GM08714 (cell line): ENCODE data around the gene FOXJ1.

ENCODE experiments used
- H3K4me3 ChIP-seq: fragments of 200-500 bp; sonication (Bioruptor generic); 2 replicates; pipeline ENCODE4 v1.5.1; 2014; ENCODE audit warnings: mild to moderate bottlenecking, low read length, inconsistent platforms
- ZNF274 ChIP-seq: IDR thresholded peaks from 2 replicates; pipeline ENCODE4 v1.6.1; 2012; ENCODE audit warnings: mild to moderate bottlenecking, low read depth, low read length

The FOXJ1 gene

DNA sequence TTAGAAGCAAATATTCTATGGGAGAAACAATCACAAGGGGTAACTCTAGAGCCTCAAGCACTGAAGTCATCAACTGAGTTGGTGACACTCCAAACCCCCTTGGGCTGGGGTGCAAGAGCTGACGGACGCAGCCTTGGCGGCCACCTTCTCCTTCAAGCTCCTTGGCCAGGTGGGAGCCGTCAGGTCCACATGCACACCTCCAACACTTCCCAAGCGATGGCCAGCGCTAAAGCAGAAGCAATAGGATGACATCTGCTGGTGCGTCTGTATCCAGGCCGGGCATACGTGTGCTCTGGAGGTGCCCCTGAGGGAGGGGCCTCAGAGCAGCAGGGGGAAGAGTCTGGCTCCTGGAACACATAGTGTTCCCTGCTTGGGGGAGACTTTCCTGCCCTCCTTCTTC lies 12.2 kb upstream of the FOXJ1 start:
- TF ChIP-seq ZNF274, result no peak
- no peak overlapping the region for H3K4me3 ChIP-seq

DNA sequence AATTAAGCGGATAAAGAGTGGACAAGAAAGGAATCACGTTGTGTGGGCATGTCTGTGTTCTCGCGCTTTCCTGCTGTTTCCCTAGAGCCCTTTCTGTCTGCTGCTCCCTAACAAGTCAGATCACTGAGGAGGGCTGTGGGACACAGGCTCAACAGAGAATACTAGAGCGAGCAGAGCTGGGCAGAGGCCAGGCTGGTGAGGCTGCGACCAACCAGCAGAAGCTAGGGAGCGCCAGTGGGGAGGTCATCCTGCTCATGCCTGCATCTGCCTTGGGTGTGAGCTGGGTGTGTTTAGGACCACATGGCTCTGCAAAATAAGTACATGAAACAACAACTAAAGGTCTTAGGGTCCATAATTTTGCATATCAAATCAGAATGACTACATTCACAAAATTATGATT lies 11.5 kb upstream of the FOXJ1 start:
- no peak for TF ChIP-seq ZNF274
- no peak overlapping the region for H3K4me3 ChIP-seq

DNA sequence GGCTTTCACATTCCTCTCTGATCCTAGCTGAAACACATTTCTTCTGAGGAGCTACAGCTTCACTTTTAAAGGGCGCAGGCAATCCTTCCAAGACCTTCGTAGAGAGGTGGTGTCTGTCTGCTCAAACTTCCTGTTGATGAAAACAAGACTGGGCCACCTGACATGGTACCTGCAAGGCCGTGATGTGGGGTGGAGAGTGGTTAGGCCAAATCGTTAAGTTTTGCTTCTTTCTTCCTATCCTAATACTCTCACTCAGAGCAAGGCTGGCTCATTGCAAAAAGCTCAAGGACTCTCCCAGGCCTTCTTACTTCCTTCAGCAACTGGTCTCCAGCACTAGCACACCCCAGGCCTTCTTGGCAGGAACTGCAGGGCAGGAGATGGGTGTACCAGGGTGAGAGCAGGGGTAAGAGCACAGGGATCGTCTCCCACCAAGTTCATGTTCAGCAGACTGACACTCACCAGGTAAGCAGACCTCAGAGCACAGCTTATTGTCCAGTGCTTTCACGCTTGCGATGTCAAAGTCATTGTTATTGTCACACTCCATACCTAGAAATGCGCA lies 10.9 kb upstream of the FOXJ1 start:
- TF ChIP-seq ZNF274, result no peak
- H3K4me3 ChIP-seq, result no peak overlapping the region

DNA sequence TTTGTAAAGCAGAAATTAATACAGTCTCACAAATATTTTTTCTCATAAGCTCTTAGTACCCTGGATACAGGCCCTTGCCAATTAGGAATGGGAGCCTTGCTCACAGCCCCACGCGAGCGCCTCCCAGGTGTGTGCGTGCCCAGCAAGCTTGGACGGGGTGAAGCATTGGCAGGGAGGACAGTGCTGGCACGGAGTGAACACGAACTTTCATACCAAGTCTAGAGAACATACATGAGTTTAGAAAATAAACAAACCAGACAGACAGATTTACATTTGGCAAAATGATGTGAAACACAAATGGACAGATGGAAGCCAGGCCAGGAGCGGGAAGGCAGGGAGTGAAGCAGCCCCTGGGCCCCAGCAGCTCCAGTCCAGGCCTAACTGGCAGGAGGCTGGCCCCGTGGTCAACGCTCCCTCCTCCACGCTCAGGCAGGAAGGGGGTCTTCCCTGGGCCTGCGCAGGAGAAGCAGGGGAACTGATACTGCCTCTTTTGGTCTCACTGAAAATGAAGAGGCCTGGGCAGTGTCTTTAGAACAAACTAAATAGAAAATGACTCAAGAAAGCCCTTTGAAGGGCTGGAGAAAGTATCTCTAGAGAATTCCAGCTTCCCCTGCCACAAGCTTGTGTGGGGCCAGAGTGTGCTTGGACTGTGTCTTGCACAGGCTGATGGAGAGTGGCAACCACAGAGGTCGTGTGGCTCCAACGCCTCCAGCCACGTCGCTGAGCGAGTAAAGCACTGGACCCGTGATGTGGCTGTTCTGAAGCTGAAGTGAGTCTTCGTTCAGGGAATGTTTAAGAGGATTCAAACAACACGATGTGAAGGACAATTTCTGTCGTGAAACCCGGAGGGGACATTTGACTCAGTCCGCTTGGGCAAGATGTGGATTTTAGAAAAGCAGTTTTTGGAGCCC lies 9.9 kb upstream of the FOXJ1 start:
- no peak overlapping the region for H3K4me3 ChIP-seq
- no peak for TF ChIP-seq ZNF274

DNA sequence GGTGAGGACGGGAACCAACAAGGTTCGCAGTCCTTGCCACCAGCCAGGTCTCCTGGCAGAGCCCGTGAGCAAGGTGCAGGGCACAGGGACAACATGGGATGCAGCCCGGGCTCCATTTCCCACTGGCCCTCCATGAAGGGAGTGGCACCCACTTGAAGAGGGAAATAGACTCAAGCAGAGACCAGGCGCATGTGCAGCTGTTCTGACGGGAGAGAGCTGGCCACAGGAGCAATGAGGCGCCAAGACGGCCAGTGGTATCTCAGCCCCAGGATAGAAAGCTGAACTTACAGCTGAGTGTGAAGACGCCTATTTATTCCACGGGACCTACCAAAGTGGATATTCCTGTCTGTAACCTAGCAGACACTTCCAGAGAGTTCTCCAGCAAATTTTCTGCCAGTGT lies 8.2 kb upstream of the FOXJ1 start:
- TF ChIP-seq ZNF274, result no peak
- no peak overlapping the region for H3K4me3 ChIP-seq

DNA sequence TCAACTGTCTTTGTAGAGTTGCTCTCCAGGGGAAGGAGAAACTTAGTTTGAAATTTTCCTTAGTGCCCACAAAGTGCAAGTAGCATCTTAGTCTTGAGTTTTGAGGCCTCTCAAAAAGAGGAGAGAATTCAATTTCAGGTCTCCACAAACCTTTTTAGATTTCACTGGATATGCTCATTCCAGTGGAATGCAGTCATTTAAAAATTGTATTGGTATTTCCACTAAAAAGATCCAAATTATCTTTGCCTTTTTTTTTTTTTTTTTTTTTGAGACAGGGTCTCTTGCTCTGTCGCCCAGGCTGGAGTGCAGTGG lies 6.9 kb upstream of the FOXJ1 start:
- no peak for TF ChIP-seq ZNF274
- no peak overlapping the region for H3K4me3 ChIP-seq

DNA sequence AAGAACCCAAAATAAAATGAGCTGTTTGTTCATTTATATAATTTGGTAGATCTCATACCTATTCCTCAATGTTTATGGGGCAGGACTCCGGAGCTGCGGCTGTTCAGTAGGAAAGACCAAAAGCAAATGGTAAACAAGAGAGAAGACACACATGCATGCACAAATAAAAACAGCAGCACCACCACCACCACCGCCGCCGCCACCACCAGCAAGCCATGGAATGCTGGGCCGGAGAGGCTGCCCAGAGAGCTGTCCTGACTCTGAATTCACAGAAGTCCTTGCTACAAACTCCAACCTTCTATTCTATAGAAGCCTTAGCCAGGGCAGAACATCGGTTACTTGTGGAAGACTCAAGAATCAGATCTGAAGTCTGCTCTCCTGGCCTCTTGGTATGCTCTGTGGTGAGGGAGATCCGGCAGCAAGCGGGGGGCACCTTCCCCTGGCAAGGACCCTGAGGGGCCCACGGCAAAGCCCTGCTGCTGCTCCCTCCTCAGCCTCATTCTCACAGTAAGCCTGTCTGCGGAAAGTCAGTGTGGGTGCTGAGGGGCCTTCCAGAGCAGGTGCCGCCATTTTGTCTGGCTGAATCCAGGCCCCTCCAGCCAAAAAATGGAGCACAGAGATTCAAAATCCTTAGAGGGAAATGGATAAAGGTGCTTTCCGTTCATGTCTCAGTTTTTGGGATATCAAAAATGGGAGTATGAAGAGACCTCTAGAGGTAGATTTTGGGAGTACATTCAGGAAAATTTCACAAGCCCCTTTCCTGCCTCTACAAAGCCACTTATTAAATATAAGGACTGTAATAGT lies 6.4 kb upstream of the FOXJ1 start:
- TF ChIP-seq ZNF274, result no peak

DNA sequence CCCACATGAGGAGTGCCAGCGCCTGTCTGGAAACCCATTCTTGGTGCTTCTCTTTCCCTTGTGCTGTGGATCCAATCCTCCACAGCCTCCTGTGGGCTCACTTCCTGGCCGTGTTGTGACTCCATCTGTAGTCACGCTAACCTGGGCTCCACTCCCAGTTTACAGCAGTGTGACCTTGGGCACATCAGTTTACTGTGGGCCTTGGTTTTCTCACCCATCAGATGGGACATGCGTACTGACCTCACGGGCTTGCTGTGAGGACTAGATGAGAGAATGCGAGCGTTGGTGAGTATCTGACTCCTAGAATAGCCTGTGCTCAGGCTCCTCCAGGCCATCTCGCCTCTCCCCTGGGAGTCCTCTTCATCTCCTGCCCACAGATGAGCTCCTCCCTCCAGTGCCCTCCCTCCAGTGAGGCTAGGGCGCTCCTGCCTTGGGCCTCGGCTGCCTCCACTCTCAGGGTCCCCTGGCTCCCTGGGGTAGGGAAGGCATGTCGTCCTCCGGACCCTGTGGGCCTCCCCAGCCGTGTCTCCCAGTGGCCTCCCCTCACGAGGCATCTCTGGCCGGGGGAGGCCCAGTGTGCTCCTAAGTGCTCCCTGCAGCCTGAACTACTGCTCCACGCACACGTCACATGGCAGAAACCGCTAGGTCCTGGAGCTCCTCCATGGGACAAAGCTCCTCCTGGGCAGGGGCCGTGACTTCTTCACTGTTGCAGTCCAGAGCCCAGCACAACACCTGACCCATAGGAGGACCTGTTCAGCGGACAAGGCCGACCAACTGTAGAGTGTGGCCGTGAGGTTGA lies 5.2 kb upstream of the FOXJ1 start:
- no peak for TF ChIP-seq ZNF274
- H3K4me3 ChIP-seq, result no peak overlapping the region; the same call in 1 of the 2 replicates

More for the DNA sequence above, 6.4 kb upstream of the FOXJ1 start:
- no peak overlapping the region for H3K4me3 ChIP-seq

DNA sequence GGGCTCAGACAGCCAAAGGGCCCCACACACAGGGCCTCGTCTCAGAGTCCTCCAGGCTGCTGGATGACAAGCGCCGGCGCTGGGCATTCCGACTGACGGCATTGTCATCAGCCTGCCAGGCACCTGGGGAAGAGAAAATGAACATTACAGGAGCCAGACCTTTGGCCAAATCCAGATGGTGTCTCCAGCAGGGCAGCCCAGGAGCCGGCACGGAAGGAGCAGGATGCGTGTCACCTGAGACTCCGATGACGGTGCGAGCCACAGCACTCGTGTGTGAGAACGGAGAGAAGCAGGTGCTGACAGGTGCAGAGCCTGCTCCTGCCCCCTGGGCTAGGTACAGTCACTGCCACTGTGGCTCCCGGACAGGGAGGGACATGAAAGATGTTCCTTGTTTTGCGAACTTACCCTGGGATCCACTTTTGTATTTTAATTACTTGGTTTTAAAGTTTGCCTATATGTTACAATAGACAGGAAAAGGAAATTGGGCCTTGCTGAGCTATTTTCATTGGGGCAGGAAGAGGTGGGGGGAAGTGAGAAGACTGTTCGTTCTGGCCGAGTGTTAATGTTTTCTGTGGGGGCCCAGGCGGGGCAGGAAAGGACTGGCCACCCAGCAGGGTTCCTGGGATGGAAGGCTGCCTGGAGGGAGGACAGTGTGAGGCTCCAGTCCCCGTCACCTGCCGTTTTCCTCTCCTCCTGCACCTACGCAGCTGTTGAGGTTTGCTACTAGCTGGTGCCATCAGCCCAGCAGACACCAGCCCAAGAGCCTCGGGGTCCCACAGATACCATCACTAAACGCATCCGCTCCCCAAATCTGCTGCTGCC lies 4.4 kb upstream of the FOXJ1 start:
- H3K4me3 ChIP-seq, result no peak overlapping the region; the same call in 1 of the 2 replicates
- no peak for TF ChIP-seq ZNF274

DNA sequence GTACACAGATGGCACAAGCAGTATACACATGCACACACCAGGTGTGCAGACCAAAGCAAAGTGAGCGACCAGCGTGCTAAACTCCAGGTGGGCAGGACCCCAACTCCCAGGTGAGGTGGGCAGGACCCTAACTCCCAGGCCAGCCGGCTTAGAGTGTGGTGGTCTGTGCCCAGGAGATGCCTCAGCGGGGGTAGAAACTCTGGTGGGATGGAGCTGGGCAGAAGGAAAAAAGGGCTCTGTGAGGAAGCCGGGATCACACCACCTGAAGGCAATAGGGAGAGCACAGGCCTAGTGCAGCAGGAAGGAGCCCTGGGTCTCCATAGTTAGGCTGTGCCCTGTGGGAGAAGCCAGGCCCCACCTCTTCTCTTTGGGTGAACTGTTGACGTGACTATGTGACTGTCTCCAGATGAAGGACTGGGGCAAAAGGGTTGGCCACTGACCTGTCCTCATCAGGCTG lies 1.6 kb upstream of the FOXJ1 start:
- H3K4me3 ChIP-seq, result no peak overlapping the region
- TF ChIP-seq ZNF274, result no peak

DNA sequence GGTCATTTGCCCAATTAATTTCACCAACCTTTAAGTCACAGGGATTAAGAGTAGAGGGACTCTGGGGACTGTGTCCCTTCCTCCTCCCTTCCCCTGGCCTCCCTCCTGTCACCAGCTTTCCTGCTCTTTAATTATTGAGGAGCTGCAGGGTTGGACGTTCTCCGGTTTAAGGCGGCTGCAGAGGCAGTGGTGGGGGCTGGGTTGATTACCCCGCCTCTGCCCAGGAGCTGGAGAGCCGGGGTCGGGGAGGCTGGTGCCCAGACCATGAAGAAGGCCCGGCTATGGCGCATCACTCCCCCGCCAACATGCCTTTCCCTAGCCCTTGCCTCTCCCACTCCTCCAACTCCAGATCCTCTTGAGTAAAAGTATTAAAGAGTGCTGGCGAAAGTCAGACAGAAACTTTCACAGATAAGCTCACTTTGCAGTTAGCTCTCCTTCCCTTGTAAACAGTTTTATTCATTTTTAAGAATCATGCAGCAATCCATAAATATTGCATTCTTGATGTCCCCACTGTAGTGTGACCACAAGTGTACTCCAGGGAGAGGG lies 1.1 kb upstream of the FOXJ1 start:
- no peak overlapping the region for H3K4me3 ChIP-seq
- no peak for TF ChIP-seq ZNF274

DNA sequence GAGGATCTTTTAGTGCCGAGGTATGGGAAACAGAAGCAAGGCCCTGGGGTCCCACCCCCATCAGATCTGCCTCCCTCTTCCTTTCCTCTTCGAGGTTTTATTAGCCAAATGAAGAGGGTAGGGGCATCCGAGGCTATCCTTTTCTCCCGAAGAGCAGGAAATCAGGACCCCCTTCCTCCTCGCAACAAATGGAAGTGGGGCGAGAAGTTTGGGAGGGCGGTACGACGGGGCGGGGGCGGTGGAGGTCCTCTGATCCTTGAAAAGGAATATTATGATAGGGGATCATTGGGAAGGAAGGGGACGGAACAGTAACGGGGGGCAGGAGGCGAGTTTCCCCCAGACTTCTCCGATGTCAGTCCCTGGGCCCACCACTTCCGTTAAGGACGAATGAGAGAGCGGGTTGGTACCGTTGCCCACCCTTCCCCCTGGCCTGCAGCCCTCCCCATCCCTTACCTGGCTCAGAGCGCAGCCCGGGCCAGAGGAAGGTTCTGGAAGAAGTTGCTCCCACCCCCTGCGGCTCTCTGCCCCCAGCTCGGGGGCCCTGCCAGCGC lies 309 bp downstream of the FOXJ1 start:
- H3K4me3 ChIP-seq, result no peak overlapping the region; the same call in 1 of the 2 replicates
- no peak for TF ChIP-seq ZNF274

DNA sequence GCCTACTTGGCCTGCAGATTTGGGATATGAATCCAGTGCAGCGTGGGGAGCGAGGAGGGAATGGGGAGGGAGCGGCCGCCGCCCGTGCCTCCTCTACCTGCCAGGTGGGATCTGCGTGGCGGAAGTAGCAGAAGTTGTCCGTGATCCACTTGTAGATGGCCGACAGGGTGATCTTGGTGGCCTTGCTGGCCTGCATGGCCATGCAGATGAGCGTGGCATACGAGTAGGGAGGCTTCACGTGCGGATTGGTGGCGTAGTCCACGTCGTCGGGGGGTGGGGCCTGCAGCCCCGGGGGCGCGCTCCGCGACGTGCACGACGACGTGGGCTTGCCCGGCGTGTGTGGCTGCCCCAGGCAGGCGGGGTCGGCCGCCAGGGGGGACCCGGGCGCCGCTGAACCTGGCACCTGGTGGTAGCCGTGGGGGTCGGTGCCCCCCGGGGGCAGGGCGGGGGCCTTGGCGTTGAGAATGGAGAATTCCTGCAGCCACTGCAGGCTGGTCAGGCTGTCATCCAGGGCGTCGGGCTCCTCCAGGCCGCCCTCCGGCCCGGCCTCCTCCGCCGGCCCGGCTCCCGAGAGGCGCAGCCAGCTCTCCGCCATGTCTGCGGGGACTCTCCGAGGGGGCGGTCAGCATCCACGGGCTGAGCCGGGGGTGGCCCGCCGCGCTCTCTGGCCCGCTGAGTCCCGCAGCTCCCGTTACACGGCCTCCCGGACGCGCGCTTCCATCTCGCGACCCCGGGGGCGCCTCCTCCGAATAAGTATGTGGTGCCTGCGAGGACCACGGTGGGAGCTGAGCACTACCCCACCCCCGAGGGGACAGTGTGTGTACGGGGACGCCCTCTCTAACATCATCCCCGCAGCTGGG lies 1.0 kb downstream of the FOXJ1 start:
- TF ChIP-seq ZNF274, result no peak
- no peak overlapping the region for H3K4me3 ChIP-seq
